Psoas muscle (tissue), 8 donors: ENCODE results near the gene ITGAD. TPM values are rescaled to one million over a fixed set of nuclear protein-coding genes. Genes with fewer than 3 reads are reported as not detected.
A peak's percentile ranks its signal among the peaks of the same experiment; 100 is the strongest.

ENCODE experiments used
- ATAC-seq, 4 donors: fragments of 200-7000 bp; cut with Tn5 transposase; one replicate each; pipeline ENCODE4 v1.9.1; 2020; ENCODE audit warnings: moderate library complexity in 3 of 4, mild to moderate bottlenecking in 2 of 4
- DNase-seq, 2 donors: peaks; one replicate each; pipeline ENCODE4 v3.0.0-alpha.2; 2020
- H3K27ac ChIP-seq: fragments of 200-600 bp; one replicate; pipeline ENCODE4 v1.8.0; 2022
- H3K27me3 ChIP-seq, 3 donors: fragments of 200-600 bp in 1 of 3; one replicate each; pipeline versions ENCODE4 v1.6.1 to v1.8.0; 2013 to 2022; ENCODE audit warnings: low read length in 2 of 3, mild to moderate bottlenecking in 2 of 3, moderate library complexity in 1 of 3; ENCODE audit not compliant: insufficient read depth in 3 of 3
- H3K36me3 ChIP-seq, 2 donors: fragments of 200-600 bp in 1 of 2; one replicate each; pipeline versions ENCODE4 v1.6.1 to v1.8.0; 2013 to 2022; ENCODE audit warnings: low read depth in 1 of 2, mild to moderate bottlenecking in 1 of 2, moderate library complexity in 1 of 2; ENCODE audit not compliant: insufficient read depth in 1 of 2
- H3K4me1 ChIP-seq: fragments of 200-600 bp; one replicate; pipeline ENCODE4 v1.8.0; 2022
- H3K4me3 ChIP-seq: fragments of 200-600 bp; one replicate; pipeline ENCODE4 v1.8.0; 2022; ENCODE audit warnings: mild to moderate bottlenecking
- H3K9me3 ChIP-seq: fragments of 200-600 bp; one replicate; pipeline ENCODE4 v1.8.0; 2022
- CTCF ChIP-seq: fragments of 200-600 bp; IDR thresholded peaks from one replicate; pipeline ENCODE4 v1.8.0; 2022; ENCODE audit warnings: antibody characterized with exemption
- WGBS, 3 donors: extraction: QIAGEN DNeasy Blood & Tissue Kit; methylation state at CpG; one replicate each; pipeline versions ENCODE4 v1.1.6 to v1.1.7; 2013; 5-methylcytosine and 5-hydroxymethylcytosine counted together
- intact Hi-C, 2 donors: fragments of 100-400 bp; cut with DNase I; formaldehyde crosslinking; loops; one replicate each; pipeline versions ENCODE4 v1.11.0 to v1.14.2; 2022
- polyA plus RNA-seq, 3 donors: library from polyadenylated mRNA; stranded (reverse); fragments of 200-250 nt; gene quantifications; one replicate each; pipeline ENCODE4 v1.2.3, GENCODE V29; 2013
- total RNA-seq, 4 donors: library from RNA; stranded (reverse); fragmentation: NEBNext Ultra II Directional in 2 of 4; extraction: Animal tissue kit (Norgen Biotek cat#: 25700) in 2 of 4; gene quantifications; one replicate each; pipeline versions ENCODE4 v1.2.1 to v1.2.4, GENCODE V29; 2021 to 2023
- donor health status: healthy with polysubstance abuse.
- donor health status: DM: no; HTN: no; CAD: no; lungs with moderate emphysema.
- donor health status: Bipolar disorder and iron deficiency.
- donor health status: healthy.
- donor health status: DM: yes; HTN: yes; CAD: no.
- donor health status: DM: no; HTN: no; CAD: no.
- donor health status: DM: no; HTN: no; CAD: no.
- donor health status: DM: yes; HTN: yes; CAD: no.

Gene ITGAD
- total and polyA plus RNA-seq, 7 donors, result 0.01 to 0.42 (median 0.06) TPM; not detected in 3

- no peak for ATAC-seq
- TF ChIP-seq CTCF, result no peak
Observed at GRCh38 chr16:31371619-31372484, 21.3 kb upstream of the ITGAD start.

DNA sequence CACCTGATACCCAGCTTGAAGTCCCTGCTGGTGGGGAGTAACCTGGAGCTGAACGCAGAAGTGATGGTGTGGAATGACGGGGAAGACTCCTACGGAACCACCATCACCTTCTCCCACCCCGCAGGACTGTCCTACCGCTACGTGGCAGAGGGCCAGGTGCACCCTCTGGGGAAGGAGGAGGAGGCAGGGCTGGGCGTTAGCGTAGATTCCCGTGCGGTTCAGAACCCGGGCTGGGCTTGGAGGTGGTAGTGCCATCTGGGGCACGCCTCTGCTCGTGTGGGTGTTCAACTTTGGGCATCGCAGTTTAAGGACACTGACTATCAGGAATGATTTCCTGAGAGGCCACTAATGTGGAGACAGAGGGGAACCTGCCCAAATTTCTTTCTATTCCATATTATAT, 19.9 kb upstream of the ITGAD start:
- Histone ChIP-seq H3K27me3 (no peaks in the 10 kb centered on the region), H3K27ac (no peak overlapping the region), H3K9me3 (peaks cover 13% of the 10 kb centered on the region), H3K4me1 (no peaks in the 10 kb centered on the region), H3K36me3 (no peaks in the 10 kb centered on the region), H3K4me3 (no peak overlapping the region)
- intact Hi-C loops, result no loop called here
- TF ChIP-seq CTCF, result no peak
- ATAC-seq, result no peak
- peak in 1 of 2 donors; percentile 36 for DNase-seq
- WGBS, 3 donors, result 66 to 77% (median 72%) methylated on average over 14 of the region's 14 CpGs

More at GRCh38 chr16:31371619-31372484, 21.3 kb upstream of the ITGAD start:
- no peak overlapping the region for H3K27ac ChIP-seq
- whole genome bisulfite sequencing, 3 donors, result 72 to 77% (median 76%) methylated on average over 36 to 42 of the region's 42 CpGs
- H3K4me3 ChIP-seq, result no peak overlapping the region
- intact Hi-C loops, result no loop called here
- peaks cover 13% of the 10 kb centered on the region for H3K9me3 ChIP-seq
- H3K27me3 ChIP-seq, result no peaks in the 10 kb centered on the region
- peak in 1 of 2 donors; percentile 37 for DNase-seq
- no peaks in the 10 kb centered on the region for H3K4me1 ChIP-seq
- H3K36me3 ChIP-seq, result no peaks in the 10 kb centered on the region

- Histone ChIP-seq H3K36me3 (no peaks in the 10 kb centered on the region), H3K27me3 (no peaks in the 10 kb centered on the region), H3K4me3 (no peak overlapping the region), H3K9me3 (peaks cover 13% of the 10 kb centered on the region), H3K4me1 (no peaks in the 10 kb centered on the region), H3K27ac (no peak overlapping the region)
- DNase-seq (peak in 1 of 2 donors; percentile 3), ATAC-seq (no peak)
- TF ChIP-seq CTCF, result no peak
- 80 to 90% (median 89%) methylated on average over 5 of the region's 5 CpGs for WGBS, 3 donors
- intact Hi-C loops, result no loop called here
Observed at GRCh38 chr16:31375231-31375630, 17.9 kb upstream of the ITGAD start.

GRCh38 chr16:31376705-31377104, 16.4 kb upstream of the ITGAD start:
- intact Hi-C loops, result no loop called here
- 77 to 78% (median 77%) methylated on average over 8 of the region's 8 CpGs for WGBS, 3 donors
- no peak for ATAC-seq
- Histone ChIP-seq H3K27ac (no peak overlapping the region), H3K4me3 (no peak overlapping the region), H3K9me3 (peaks cover 13% of the 10 kb centered on the region), H3K36me3 (no peaks in the 10 kb centered on the region), H3K27me3 (no peaks in the 10 kb centered on the region), H3K4me1 (no peaks in the 10 kb centered on the region)
- no peak for TF ChIP-seq CTCF
- peak in 1 of 2 donors; percentile 16 for DNase-seq
